Stimulated activated naive CD8-positive, alpha-beta T cell treated with anti-CD3 and anti-CD28 coated beads, Interleukin-15, amount 100 ng/mL, for 72 hours (primary cell): ENCODE data around the gene SEMA3E.

ENCODE experiments used
- ATAC-seq: fragments of 150-1000 bp; cut with Tn5 transposase; 2 replicates; pipeline ENCODE4 v1.10.0; 2021; ENCODE audit warnings: mild to moderate bottlenecking, moderate library complexity
- DNase-seq, 2 donors: peaks; one replicate each; pipeline ENCODE4 v3.0.0; 2021 to 2022
- H3K27ac Mint-ChIP-seq, 2 donors: one replicate each; pipeline ENCODE4 v1.8.0; 2022; ENCODE audit warnings: mild to moderate bottlenecking in 2 of 2, mixed read lengths in 2 of 2, moderate library complexity in 2 of 2
- H3K27me3 Mint-ChIP-seq: one replicate; pipeline ENCODE4 v1.8.0; 2022; ENCODE audit warnings: mixed read lengths
- H3K4me1 Mint-ChIP-seq: one replicate; pipeline ENCODE4 v1.8.0; 2022; ENCODE audit warnings: mild to moderate bottlenecking, mixed read lengths
- H3K4me3 Mint-ChIP-seq, 2 donors: one replicate each; pipeline ENCODE4 v1.8.0; 2022; ENCODE audit warnings: mild to moderate bottlenecking in 2 of 2, mixed read lengths in 2 of 2, moderate library complexity in 1 of 2
- H3K9me3 Mint-ChIP-seq, 2 donors: one replicate each; pipeline ENCODE4 v1.8.0; 2022; ENCODE audit warnings: mixed read lengths in 2 of 2

SEMA3E gene

DNA sequence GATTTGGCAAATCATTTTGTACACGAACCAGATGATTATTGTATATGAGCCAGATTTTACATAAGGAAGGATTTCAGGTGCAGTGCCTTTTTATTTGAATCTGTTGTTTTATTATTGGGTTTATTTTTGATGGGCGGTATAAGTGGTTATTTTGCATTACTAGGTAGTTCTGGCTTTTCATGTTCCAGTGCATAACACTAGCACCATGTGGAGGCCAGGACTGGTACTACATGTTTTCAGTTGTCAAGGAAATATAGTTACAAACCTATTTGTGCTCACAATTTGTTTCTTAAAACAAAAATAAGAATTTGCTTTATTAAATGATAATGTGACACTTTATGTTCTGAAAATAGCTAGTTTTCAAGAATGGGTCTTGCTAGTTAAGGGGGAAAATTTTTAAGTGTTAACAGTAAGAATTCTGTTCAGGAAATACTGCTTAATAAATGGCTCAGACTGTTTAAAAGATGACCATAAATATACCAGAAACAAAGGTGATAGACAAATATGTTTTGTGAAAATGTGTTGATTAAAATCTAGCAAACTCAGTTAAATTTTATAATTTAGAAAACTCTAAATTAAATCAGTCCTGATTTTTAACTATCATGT is 7.1 kb upstream of the SEMA3E start:
- DNase-seq (no peak), ATAC-seq (no peak)
- Mint-ChIP-seq H3K4me3 (no peak overlapping the region), H3K27ac (no peak overlapping the region), H3K27me3 (no peaks in the 10 kb centered on the region), H3K9me3 (no peaks in the 10 kb centered on the region), H3K4me1 (no peaks in the 10 kb centered on the region)

- Mint-ChIP-seq H3K4me1 (no peaks in the 10 kb centered on the region), H3K9me3 (no peaks in the 10 kb centered on the region), H3K27ac (no peak overlapping the region), H3K27me3 (peaks cover 16% of the 10 kb centered on the region), H3K4me3 (no peak overlapping the region)
- ATAC-seq (no peak), DNase-seq (no peak)
Observed at GRCh38 chr7:83652481-83652880, 3.5 kb upstream of the SEMA3E start.

DNA sequence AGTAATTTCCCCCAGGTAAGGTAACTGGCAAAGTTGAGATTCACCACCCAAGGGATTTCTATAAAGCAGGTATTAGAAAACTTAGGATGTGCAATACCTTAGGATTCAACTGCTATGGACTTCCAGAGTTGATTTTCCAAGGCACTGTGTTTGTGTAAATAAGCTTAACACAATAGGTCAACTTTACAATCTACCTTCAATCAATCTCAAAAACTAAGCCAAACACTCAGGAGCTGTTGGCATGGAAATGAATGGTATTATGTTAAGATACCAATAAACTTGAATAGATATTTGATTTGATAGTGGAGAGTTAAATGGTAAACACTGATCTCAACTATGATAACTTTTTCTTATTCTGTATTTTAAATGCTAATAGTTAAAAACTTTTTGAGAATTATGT is 762 bp upstream of the SEMA3E start:
- no peak for DNase-seq
- H3K27ac Mint-ChIP-seq, result no peak overlapping the region
- H3K9me3 Mint-ChIP-seq, result no peaks in the 10 kb centered on the region
- peaks cover 16% of the 10 kb centered on the region for H3K27me3 Mint-ChIP-seq
- ATAC-seq, result no peak
- no peak overlapping the region for H3K4me3 Mint-ChIP-seq
- no peaks in the 10 kb centered on the region for H3K4me1 Mint-ChIP-seq

DNA sequence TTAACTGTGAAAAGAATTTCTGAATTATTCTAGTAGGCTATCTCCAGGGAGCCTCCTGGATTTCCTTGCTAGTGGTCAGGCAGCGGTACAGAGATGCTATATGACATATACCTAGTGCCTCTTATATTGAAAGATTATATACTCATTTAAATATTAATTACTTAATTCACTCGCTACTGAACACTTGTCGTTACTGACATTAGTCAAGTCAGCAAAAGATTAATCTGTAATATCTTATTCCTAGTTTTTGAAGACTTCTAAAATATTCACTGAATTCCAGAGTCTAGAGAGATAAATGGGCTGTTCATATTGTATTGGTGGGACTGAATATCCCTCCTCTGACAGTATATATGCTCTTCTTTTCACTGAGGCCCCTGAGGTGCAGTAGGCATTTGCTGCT is 2.9 kb downstream of the SEMA3E start:
- Mint-ChIP-seq H3K9me3 (no peaks in the 10 kb centered on the region), H3K4me1 (no peaks in the 10 kb centered on the region), H3K4me3 (no peak overlapping the region), H3K27me3 (peaks cover 16% of the 10 kb centered on the region), H3K27ac (no peak overlapping the region)
- no peak for DNase-seq
- no peak for ATAC-seq

- Mint-ChIP-seq H3K9me3 (no peaks in the 10 kb centered on the region), H3K4me3 (no peak overlapping the region), H3K27me3 (peaks cover 11% of the 10 kb centered on the region), H3K27ac (no peak overlapping the region), H3K4me1 (no peaks in the 10 kb centered on the region)
- ATAC-seq (no peak), DNase-seq (no peak)
Observed at GRCh38 chr7:83643739-83644138, 5.2 kb downstream of the SEMA3E start.

GRCh38 chr7:83643012-83643411 is 5.9 kb downstream of the SEMA3E start:
- ATAC-seq (no peak), DNase-seq (no peak)
- H3K27me3 Mint-ChIP-seq, result peaks cover 3% of the 10 kb centered on the region
- no peak overlapping the region for H3K4me3 Mint-ChIP-seq
- no peaks in the 10 kb centered on the region for H3K9me3 Mint-ChIP-seq
- H3K4me1 Mint-ChIP-seq, result no peaks in the 10 kb centered on the region
- no peak overlapping the region for H3K27ac Mint-ChIP-seq

GRCh38 chr7:83640731-83641537 is 8.0 kb downstream of the SEMA3E start:
- Mint-ChIP-seq H3K4me3 (no peak overlapping the region), H3K27me3 (no peaks in the 10 kb centered on the region), H3K27ac (no peak overlapping the region), H3K4me1 (no peaks in the 10 kb centered on the region), H3K9me3 (no peaks in the 10 kb centered on the region)
- DNase-seq (no peak), ATAC-seq (no peak)

- Mint-ChIP-seq H3K9me3 (no peaks in the 10 kb centered on the region), H3K4me3 (no peak overlapping the region), H3K4me1 (no peaks in the 10 kb centered on the region), H3K27ac (no peak overlapping the region), H3K27me3 (no peaks in the 10 kb centered on the region)
- no peak for ATAC-seq
- no peak for DNase-seq
Observed at GRCh38 chr7:83640240-83640639, 8.7 kb downstream of the SEMA3E start.

- H3K9me3 Mint-ChIP-seq, result peaks cover 0 to 5% of the 10 kb centered on the region in 2 donors
- H3K4me1 Mint-ChIP-seq, result no peaks in the 10 kb centered on the region
- no peak overlapping the region for H3K4me3 Mint-ChIP-seq
- H3K27ac Mint-ChIP-seq, result no peak overlapping the region
- no peaks in the 10 kb centered on the region for H3K27me3 Mint-ChIP-seq
- ATAC-seq (no peak), DNase-seq (no peak)
Observed at GRCh38 chr7:83633516-83633915, 15.4 kb downstream of the SEMA3E start.

- Mint-ChIP-seq H3K9me3 (peaks cover 11% of the 10 kb centered on the region in 2 donors), H3K27ac (no peak overlapping the region), H3K4me3 (no peak overlapping the region), H3K4me1 (no peaks in the 10 kb centered on the region), H3K27me3 (no peaks in the 10 kb centered on the region)
- ATAC-seq, result no peak
- DNase-seq, result no peak
Observed at GRCh38 chr7:83629117-83629880, 19.6 kb downstream of the SEMA3E start.

- Mint-ChIP-seq H3K9me3 (peaks cover 0 to 5% of the 10 kb centered on the region in 2 donors), H3K4me3 (no peak overlapping the region), H3K27ac (no peak overlapping the region), H3K4me1 (no peaks in the 10 kb centered on the region), H3K27me3 (no peaks in the 10 kb centered on the region)
- DNase-seq (no peak), ATAC-seq (no peak)
Observed at GRCh38 chr7:83617858-83618257, 31.1 kb downstream of the SEMA3E start.

- Mint-ChIP-seq H3K27me3 (no peaks in the 10 kb centered on the region), H3K4me3 (no peak overlapping the region), H3K9me3 (no peaks in the 10 kb centered on the region), H3K4me1 (no peaks in the 10 kb centered on the region), H3K27ac (no peak overlapping the region)
- ATAC-seq (no peak), DNase-seq (no peak)
Observed at GRCh38 chr7:83614112-83614511, 34.8 kb downstream of the SEMA3E start.

DNA sequence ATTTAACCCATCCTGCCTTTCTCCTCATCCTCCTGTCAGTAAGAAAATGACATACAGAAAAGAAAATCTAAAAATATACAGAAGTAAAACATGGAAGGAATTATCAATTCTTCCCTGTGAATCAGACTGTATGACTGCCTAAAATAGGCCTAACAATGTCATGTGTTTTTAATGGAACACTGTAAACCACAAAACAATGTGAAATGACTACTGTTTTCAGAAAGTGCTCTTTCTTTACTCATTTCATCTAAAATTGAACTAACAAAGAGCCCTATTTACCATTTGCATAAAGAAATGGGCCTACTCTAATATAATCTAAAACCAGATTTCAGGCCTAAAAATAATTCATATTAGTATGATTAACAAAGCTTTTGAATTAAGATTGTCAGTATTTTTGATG is 35.7 kb downstream of the SEMA3E start:
- no peaks in the 10 kb centered on the region for H3K4me1 Mint-ChIP-seq
- no peak for DNase-seq
- no peaks in the 10 kb centered on the region for H3K9me3 Mint-ChIP-seq
- H3K27me3 Mint-ChIP-seq, result no peaks in the 10 kb centered on the region
- no peak overlapping the region for H3K27ac Mint-ChIP-seq
- no peak overlapping the region for H3K4me3 Mint-ChIP-seq
- ATAC-seq, result no peak

DNA sequence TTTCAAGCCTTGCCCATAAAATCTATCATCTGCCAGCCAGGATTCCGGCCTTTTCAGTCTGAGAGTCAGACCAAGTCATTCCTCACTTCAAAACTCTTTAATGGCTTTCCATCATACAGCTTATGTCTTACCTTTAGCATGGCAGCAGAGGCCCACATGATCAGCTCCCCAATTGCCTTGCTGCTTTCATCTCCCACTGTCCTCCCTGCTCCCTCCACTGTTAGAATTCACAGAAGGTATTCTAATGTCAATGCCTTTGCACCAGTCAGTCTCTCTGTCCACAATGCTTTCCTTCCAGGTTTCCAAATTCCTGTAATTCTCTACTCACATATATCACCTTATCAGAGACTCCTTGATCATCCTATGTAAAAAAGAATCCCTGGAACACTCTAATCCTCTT is 37.2 kb downstream of the SEMA3E start:
- no peaks in the 10 kb centered on the region for H3K4me1 Mint-ChIP-seq
- ATAC-seq, result no peak

DNA sequence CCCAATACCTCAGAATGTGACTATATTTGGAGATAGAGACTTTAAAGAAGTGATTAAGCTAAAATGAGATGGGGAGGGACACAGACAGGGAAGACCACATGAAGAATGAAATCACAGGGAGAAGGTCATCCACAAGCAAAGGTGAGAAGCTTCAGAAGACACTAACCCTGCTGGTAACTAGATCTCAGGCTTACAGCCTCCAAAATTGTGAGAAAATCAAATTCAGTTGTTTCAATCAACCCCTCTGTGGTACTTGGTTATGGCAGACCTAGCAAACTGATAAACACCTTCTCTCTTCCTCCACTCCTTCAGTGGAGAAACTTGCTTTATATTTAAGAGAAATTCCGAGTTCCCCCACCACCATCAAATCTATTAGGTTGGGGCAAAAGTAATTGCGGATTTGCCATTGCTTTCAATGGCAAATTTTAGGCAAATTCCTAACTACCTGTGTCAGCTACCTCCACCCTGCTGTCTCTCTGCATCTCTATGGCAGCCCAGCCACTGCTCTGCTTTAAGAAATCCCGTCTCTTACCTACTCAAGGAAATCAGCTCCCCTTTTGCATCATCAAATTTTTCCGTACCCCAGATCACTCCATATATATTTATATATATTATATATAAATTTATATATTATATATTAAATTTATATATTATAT is 38.2 kb downstream of the SEMA3E start:
- Mint-ChIP-seq H3K4me3 (no peak overlapping the region), H3K9me3 (peaks cover 4 to 7% of the 10 kb centered on the region in 2 donors), H3K27ac (no peak overlapping the region), H3K4me1 (no peaks in the 10 kb centered on the region), H3K27me3 (no peaks in the 10 kb centered on the region)
- DNase-seq, result no peak
- ATAC-seq, result no peak

More for the DNA sequence above, 37.2 kb downstream of the SEMA3E start:
- Mint-ChIP-seq H3K27me3 (no peaks in the 10 kb centered on the region), H3K9me3 (peaks cover 4 to 7% of the 10 kb centered on the region in 2 donors), H3K27ac (no peak overlapping the region), H3K4me3 (no peak overlapping the region)
- DNase-seq, result no peak

- Mint-ChIP-seq H3K27ac (no peak overlapping the region), H3K9me3 (peaks cover 4 to 7% of the 10 kb centered on the region in 2 donors), H3K27me3 (no peaks in the 10 kb centered on the region), H3K4me3 (no peak overlapping the region), H3K4me1 (no peaks in the 10 kb centered on the region)
- ATAC-seq (no peak), DNase-seq (no peak)
Observed at GRCh38 chr7:83608716-83609115, 40.2 kb downstream of the SEMA3E start.
